Measurements from ENCODE around the gene KBTBD12. TPM values are rescaled to one million over a fixed set of nuclear protein-coding genes. Genes with fewer than 3 reads are reported as not detected.
A peak's percentile ranks its signal among the peaks of the same experiment; 100 is the strongest.
"Not testable (repeated sequence)": the region's sequence is repeated elsewhere in the genome, so short reads cannot be mapped to it uniquely, and the experiment has no call there.

KBTBD12 gene
- total RNA-seq, 1 donor from 2014 or later, result not detected

- Mint-ChIP-seq H3K4me1 (ENCODE audit: unreplicated experiment) (peaks cover 16% of the 10 kb centered on the region), H3K36me3 (ENCODE audit: unreplicated experiment) (peaks cover 2% of the 10 kb centered on the region), H3K27ac (ENCODE audit: unreplicated experiment) (no peak overlapping the region), H3K27me3 (ENCODE audit: unreplicated experiment) (no peaks in the 10 kb centered on the region), H3K9me3 (ENCODE audit: unreplicated experiment) (no peaks in the 10 kb centered on the region), H3K4me3 (ENCODE audit: unreplicated experiment) (no peak overlapping the region)
- TF ChIP-seq CTCF (IDR thresholded peaks at IDR 0.05), result no peak
- DNase-seq (ENCODE audit: extremely low spot score, unreplicated experiment), result peak; percentile 3
Observed at GRCh38 chr3:127870156-127870555, 44.9 kb upstream of the KBTBD12 start.

- H3K27ac Mint-ChIP-seq (ENCODE audit: unreplicated experiment); H3K4me3 Mint-ChIP-seq (ENCODE audit: unreplicated experiment); H3K27me3 Mint-ChIP-seq (ENCODE audit: unreplicated experiment); H3K4me1 Mint-ChIP-seq (ENCODE audit: unreplicated experiment); H3K36me3 Mint-ChIP-seq (ENCODE audit: unreplicated experiment); H3K9me3 Mint-ChIP-seq (ENCODE audit: unreplicated experiment): not testable (repeated sequence)
- DNase-seq (ENCODE audit: extremely low spot score, unreplicated experiment), result peak; percentile 49
Observed at GRCh38 chr3:127874097-127874496, 40.9 kb upstream of the KBTBD12 start.

GRCh38 chr3:127881586-127881985, 33.4 kb upstream of the KBTBD12 start:
- no peaks in the 10 kb centered on the region for H3K4me1 Mint-ChIP-seq (ENCODE audit: unreplicated experiment)
- no peak overlapping the region for H3K4me3 Mint-ChIP-seq (ENCODE audit: unreplicated experiment)
- H3K36me3 Mint-ChIP-seq (ENCODE audit: unreplicated experiment), result no peaks in the 10 kb centered on the region
- H3K27me3 Mint-ChIP-seq (ENCODE audit: unreplicated experiment), result no peaks in the 10 kb centered on the region
- DNase-seq (ENCODE audit: extremely low spot score, unreplicated experiment), result no peak
- H3K27ac Mint-ChIP-seq (ENCODE audit: unreplicated experiment), result no peak overlapping the region
- no peaks in the 10 kb centered on the region for H3K9me3 Mint-ChIP-seq (ENCODE audit: unreplicated experiment)
- TF ChIP-seq CTCF (IDR thresholded peaks at IDR 0.05), result no peak

GRCh38 chr3:127884041-127884440, 31.0 kb upstream of the KBTBD12 start:
- no peak for TF ChIP-seq CTCF (IDR thresholded peaks at IDR 0.05)
- H3K4me3 Mint-ChIP-seq (ENCODE audit: unreplicated experiment), result no peak overlapping the region
- no peaks in the 10 kb centered on the region for H3K36me3 Mint-ChIP-seq (ENCODE audit: unreplicated experiment)
- H3K9me3 Mint-ChIP-seq (ENCODE audit: unreplicated experiment), result no peaks in the 10 kb centered on the region
- no peak overlapping the region for H3K27ac Mint-ChIP-seq (ENCODE audit: unreplicated experiment)
- no peaks in the 10 kb centered on the region for H3K27me3 Mint-ChIP-seq (ENCODE audit: unreplicated experiment)
- no peaks in the 10 kb centered on the region for H3K4me1 Mint-ChIP-seq (ENCODE audit: unreplicated experiment)
- DNase-seq (ENCODE audit: extremely low spot score, unreplicated experiment), result no peak

GRCh38 chr3:127886231-127886955, 28.6 kb upstream of the KBTBD12 start:
- Mint-ChIP-seq H3K9me3 (ENCODE audit: unreplicated experiment) (peaks cover 13% of the 10 kb centered on the region), H3K27me3 (ENCODE audit: unreplicated experiment) (no peaks in the 10 kb centered on the region), H3K4me3 (ENCODE audit: unreplicated experiment) (no peak overlapping the region), H3K27ac (ENCODE audit: unreplicated experiment) (no peak overlapping the region), H3K36me3 (ENCODE audit: unreplicated experiment) (peaks cover 4% of the 10 kb centered on the region), H3K4me1 (ENCODE audit: unreplicated experiment) (no peaks in the 10 kb centered on the region)
- TF ChIP-seq CTCF (IDR thresholded peaks at IDR 0.05), result no peak
- no peak for DNase-seq (ENCODE audit: extremely low spot score, unreplicated experiment)

- no peak for DNase-seq (ENCODE audit: extremely low spot score, unreplicated experiment)
- Mint-ChIP-seq H3K27me3 (ENCODE audit: unreplicated experiment) (no peaks in the 10 kb centered on the region), H3K4me1 (ENCODE audit: unreplicated experiment) (no peaks in the 10 kb centered on the region), H3K4me3 (ENCODE audit: unreplicated experiment) (no peak overlapping the region), H3K27ac (ENCODE audit: unreplicated experiment) (no peak overlapping the region), H3K36me3 (ENCODE audit: unreplicated experiment) (peaks cover 4% of the 10 kb centered on the region), H3K9me3 (ENCODE audit: unreplicated experiment) (peaks cover 14% of the 10 kb centered on the region)
- no peak for TF ChIP-seq CTCF (IDR thresholded peaks at IDR 0.05)
Observed at GRCh38 chr3:127886956-127887231, 28.1 kb upstream of the KBTBD12 start.
